Osteoblast (primary cell): ENCODE data around the gene SLC17A7. TPM values are rescaled to one million over a fixed set of nuclear protein-coding genes. Genes with fewer than 3 reads are reported as not detected.

Source experiments
- DNase-seq: peaks from one replicate; pipeline ENCODE4 v3.0.0; 2011; ENCODE audit warnings: low spot score, mixed read lengths; ENCODE audit not compliant: insufficient read length; ENCODE audit errors: missing footprints
- H2AFZ ChIP-seq: 2 replicates; pipeline ENCODE4 v1.6.0; 2011; ENCODE audit warnings: mild to moderate bottlenecking, low read length
- H3K27ac ChIP-seq: 2 replicates; pipeline ENCODE4 v1.5.1; 2011; ENCODE audit warnings: mild to moderate bottlenecking, low read depth, low read length, moderate library complexity
- H3K27me3 ChIP-seq: 2 replicates; pipeline ENCODE4 v1.6.0; 2012; ENCODE audit warnings: mild to moderate bottlenecking, control low read depth, inconsistent platforms, low read length, moderate library complexity; ENCODE audit not compliant: insufficient read depth
- H3K36me3 ChIP-seq: 2 replicates; pipeline ENCODE4 v1.5.1; 2011; ENCODE audit warnings: mild to moderate bottlenecking, low read length, control low read depth, moderate library complexity; ENCODE audit not compliant: insufficient read depth
- H3K4me1 ChIP-seq: 2 replicates; pipeline ENCODE4 v1.5.1; 2011; ENCODE audit warnings: mild to moderate bottlenecking, low read length, control low read depth, moderate library complexity; ENCODE audit not compliant: insufficient read depth
- H3K4me2 ChIP-seq: 2 replicates; pipeline ENCODE4 v1.6.0; 2011; ENCODE audit warnings: mild to moderate bottlenecking, low read length; ENCODE audit not compliant: insufficient read depth
- H3K4me3 ChIP-seq: fragments of 200-600 bp; sonication (generic); 3 replicates; pipeline ENCODE4 v1.5.1; 2012; ENCODE audit warnings: mild to moderate bottlenecking, low read length, inconsistent platforms; ENCODE audit not compliant: insufficient read depth
- H3K79me2 ChIP-seq: 2 replicates; pipeline ENCODE4 v1.6.0; 2012; ENCODE audit warnings: mild to moderate bottlenecking, low read length, control low read depth, inconsistent platforms; ENCODE audit not compliant: insufficient read depth
- H3K9me3 ChIP-seq: 2 replicates; pipeline ENCODE4 v1.5.1; 2011; ENCODE audit warnings: low read depth, low read length, control low read depth
- H4K20me1 ChIP-seq: 2 replicates; pipeline ENCODE4 v1.6.0; 2012; ENCODE audit warnings: mild to moderate bottlenecking, low read length, control low read depth; ENCODE audit not compliant: insufficient read depth
- CTCF ChIP-seq: IDR thresholded peaks from 2 replicates; pipeline ENCODE4 v1.5.1; 2011; ENCODE audit warnings: mild to moderate bottlenecking, low read depth, low read length, moderate library complexity; ENCODE audit errors: extremely low read depth
- total RNA-seq: library from RNA; depleted of rRNA; stranded (reverse); fragments of >200 nt; gene quantifications from 2 replicates; pipeline ENCODE4 v1.2.3, GENCODE V29; 2012

The SLC17A7 gene
- total RNA-seq, 1 donor: under 0.01 TPM

GRCh38 chr19:49469828-49470614 lies 28.7 kb upstream of the SLC17A7 start:
- Histone ChIP-seq H3K27me3 (no peaks in the 10 kb centered on the region), H3K27ac (no peak overlapping the region), H3K4me3 (no peak overlapping the region), H3K9me3 (no peaks in the 10 kb centered on the region), H2AFZ (no peak overlapping the region), H3K4me1 (peaks cover 6% of the 10 kb centered on the region), H3K79me2 (no peaks in the 10 kb centered on the region), H4K20me1 (no peaks in the 10 kb centered on the region), H3K36me3 (peaks cover 4% of the 10 kb centered on the region), H3K4me2 (no peak overlapping the region)
- DNase-seq: peak; percentile 58
- TF ChIP-seq CTCF: no peak

GRCh38 chr19:49468746-49469447 lies 27.6 kb upstream of the SLC17A7 start:
- Histone ChIP-seq H3K4me1 (no peaks in the 10 kb centered on the region), H4K20me1 (no peaks in the 10 kb centered on the region), H3K9me3 (no peaks in the 10 kb centered on the region), H3K27me3 (no peaks in the 10 kb centered on the region), H3K36me3 (peaks cover 5% of the 10 kb centered on the region), H3K4me3 (no peak overlapping the region), H2AFZ (no peak overlapping the region), H3K79me2 (no peaks in the 10 kb centered on the region), H3K27ac (no peak overlapping the region), H3K4me2 (no peak overlapping the region)
- TF ChIP-seq CTCF: no peak
- peak; percentile 90 for DNase-seq

GRCh38 chr19:49468199-49468598 lies 26.9 kb upstream of the SLC17A7 start:
- H3K4me3 ChIP-seq: no peak overlapping the region
- no peaks in the 10 kb centered on the region for H3K27me3 ChIP-seq
- no peaks in the 10 kb centered on the region for H3K79me2 ChIP-seq
- H3K9me3 ChIP-seq: no peaks in the 10 kb centered on the region
- DNase-seq: peak; percentile 51
- no peaks in the 10 kb centered on the region for H3K4me1 ChIP-seq
- peaks cover 5% of the 10 kb centered on the region for H3K36me3 ChIP-seq
- H3K27ac ChIP-seq: no peak overlapping the region
- no peaks in the 10 kb centered on the region for H4K20me1 ChIP-seq
- no peak overlapping the region for H2AFZ ChIP-seq
- no peak overlapping the region for H3K4me2 ChIP-seq
- TF ChIP-seq CTCF: no peak

- DNase-seq: peak; percentile 65
- no peak overlapping the region for H3K4me2 ChIP-seq
- no peak for TF ChIP-seq CTCF
Measured at GRCh38 chr19:49465371-49465770, 24.0 kb upstream of the SLC17A7 start.

More at GRCh38 chr19:49465371-49465770, 24.0 kb upstream of the SLC17A7 start:
- no peaks in the 10 kb centered on the region for H3K4me1 ChIP-seq
- no peak overlapping the region for H3K27ac ChIP-seq
- no peak overlapping the region for H3K4me3 ChIP-seq
- no peak overlapping the region for H2AFZ ChIP-seq
- no peaks in the 10 kb centered on the region for H3K27me3 ChIP-seq
- peaks cover 5% of the 10 kb centered on the region for H3K36me3 ChIP-seq
- no peaks in the 10 kb centered on the region for H3K9me3 ChIP-seq
- H3K79me2 ChIP-seq: no peaks in the 10 kb centered on the region
- no peaks in the 10 kb centered on the region for H4K20me1 ChIP-seq
